GM12878 (cell line): ENCODE measurements around the gene ODF2L. TPM values are rescaled to one million over a fixed set of nuclear protein-coding genes. Genes with fewer than 3 reads are reported as not detected.
A peak's percentile ranks its signal among the peaks of the same experiment; 100 is the strongest.

ENCODE experiments used
- CHD1 ChIP-seq: IDR thresholded peaks from 2 replicates; pipeline ENCODE4 v1.6.1; 2012; ENCODE audit warnings: low read depth, low read length, improper control_type of control experiment
- MXI1 ChIP-seq: fragments of 150-350 bp; IDR thresholded peaks from 2 replicates; pipeline ENCODE4 v1.6.1; 2011; ENCODE audit warnings: low read depth, mild to moderate bottlenecking, inconsistent platforms, low read length, improper control_type of control experiment
- MYB ChIP-seq: fragments of 150-350 bp; IDR thresholded peaks from 2 replicates; pipeline ENCODE4 v1.6.1; 2014; ENCODE audit warnings: mild to moderate bottlenecking, low read depth, low read length, borderline replicate concordance
- PML ChIP-seq: IDR thresholded peaks from 2 replicates; pipeline ENCODE4 v1.6.1; 2012; ENCODE audit warnings: low read length, inconsistent platforms
- SUPT20H ChIP-seq: IDR thresholded peaks from 2 replicates; pipeline ENCODE4 v1.6.1; 2011; ENCODE audit warnings: low read depth, mild to moderate bottlenecking, low read length, moderate library complexity, borderline replicate concordance; ENCODE audit not compliant: control insufficient read depth
- TAF1 ChIP-seq: IDR thresholded peaks from 2 replicates; pipeline ENCODE4 v1.6.1; 2011; ENCODE audit warnings: mild to moderate bottlenecking, low read depth, low read length, borderline replicate concordance
- polyA plus RNA-seq, 11 experiments: library from polyadenylated mRNA; depleted of rRNA in 4 of 11; unstranded in 6 of 11; stranded (reverse) in 5 of 11; fragments of >200 nt; fragmentation: Nextera tagmentation in 4 of 11; fragmentation: Illumina TruSeq in 1 of 11; extraction: Ambion mirVana in 4 of 11; extraction: Trizol in 1 of 11; gene quantifications; 1 replicate in 1 of 11; 2 replicates in 10 of 11; pipeline versions ENCODE4 v1.2.1 to v1.2.3, GENCODE V29; 2011 to 2016; ENCODE audit warnings: inconsistent platforms in 2 of 11, missing spikeins in 2 of 11, low read depth in 1 of 11
- total RNA-seq, 4 experiments: library from RNA; depleted of rRNA in 3 of 4; stranded (reverse); fragments of >200 nt in 3 of 4; fragmentation: Illumina TruSeq in 1 of 4; extraction: Trizol in 1 of 4; gene quantifications; 2 replicates each; pipeline versions ENCODE4 v1.2.1 to v1.2.3, GENCODE V29; 2013 to 2021
- TF ChIP-seq, protein P1 (sequence below): IDR thresholded peaks from 2 replicates; pipeline ENCODE4 v1.6.1; 2012; ENCODE audit warnings: low read length, inconsistent platforms
- TF ChIP-seq, protein P2 (sequence below): fragments of 450-650 bp; IDR thresholded peaks from 2 replicates; pipeline ENCODE4 v1.6.1; 2017; ENCODE audit warnings: low read depth, mild to moderate bottlenecking, moderate library complexity
- TF ChIP-seq, protein P3 (sequence below): fragments of 450-650 bp; IDR thresholded peaks from 2 replicates; pipeline ENCODE4 v1.6.1; 2017; ENCODE audit warnings: mild to moderate bottlenecking, moderate library complexity
- TF ChIP-seq, protein P4 (sequence below): IDR thresholded peaks from 2 replicates; pipeline ENCODE4 v1.6.1; 2012; ENCODE audit warnings: low read depth, low read length, improper control_type of control experiment
- TF ChIP-seq, protein P5 (sequence below), 3 experiments: IDR thresholded peaks in 2 of 3; conservative IDR thresholded peaks in 1 of 3; 2 replicates each; pipeline ENCODE4 v1.5.1; 2011; ENCODE audit warnings: low read depth in 3 of 3, low read length in 3 of 3, mild to moderate bottlenecking in 3 of 3, control low read depth in 2 of 3, moderate library complexity in 2 of 3, inconsistent platforms in 1 of 3, mixed read lengths in 1 of 3; ENCODE audit not compliant: control insufficient read depth in 2 of 3, insufficient read depth in 1 of 3; ENCODE audit errors: extremely low read depth in 1 of 3
- TF ChIP-seq, protein P6 (sequence below): fragments of 450-650 bp; formaldehyde crosslinking; IDR thresholded peaks from 2 replicates; pipeline ENCODE4 v1.4.0; 2022; ENCODE audit warnings: mild to moderate bottlenecking, moderate library complexity
- TF ChIP-seq, protein P7 (sequence below): fragments of 450-650 bp; IDR thresholded peaks from 2 replicates; pipeline ENCODE4 v1.6.1; 2016; ENCODE audit warnings: mild to moderate bottlenecking

ODF2L gene
- total and polyA plus RNA-seq, 10 of the 15 experiments (the other 5 are each of a cell fraction or from before 2014, with no cell fraction given), result 10.4 to 29.5 (median 18.5) TPM

DNA sequence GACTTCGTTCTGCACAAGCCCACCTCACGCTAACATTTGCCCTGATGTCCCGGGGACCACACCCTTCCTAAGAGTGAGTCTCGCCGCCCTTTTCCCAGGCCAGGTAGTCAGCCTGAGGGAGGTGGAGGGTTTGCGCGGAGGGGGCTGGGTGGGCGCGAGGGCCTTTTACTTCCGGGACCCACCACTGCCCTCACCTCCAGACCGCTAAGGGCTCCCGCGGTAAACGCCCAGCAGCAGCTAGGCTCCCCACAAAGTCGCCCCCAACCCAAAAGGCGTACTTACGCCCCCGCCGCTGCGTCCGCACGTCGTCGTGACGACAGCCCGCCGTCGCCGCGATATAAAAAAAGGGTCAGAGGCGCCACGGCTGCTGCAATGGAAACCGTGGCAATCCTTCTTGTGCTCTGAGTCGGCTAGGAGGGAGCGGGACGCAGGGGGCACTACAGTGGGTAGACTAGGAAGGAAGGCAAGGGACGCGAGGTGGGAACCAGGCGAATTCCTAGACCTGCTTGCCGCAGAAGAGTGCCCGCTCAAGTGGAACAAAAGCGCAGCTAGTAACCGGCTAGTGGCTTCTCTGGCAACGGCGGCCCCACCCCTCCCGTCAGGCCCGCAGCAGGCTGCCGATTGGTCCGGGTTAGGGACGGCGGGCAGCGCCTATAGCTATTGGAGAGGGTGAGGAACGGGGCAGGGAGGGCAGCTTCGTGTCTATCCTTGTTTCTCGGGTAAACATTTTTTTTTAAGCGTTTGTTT lies at the start of gene ODF2L (continued):
- TF ChIP-seq, protein P1, sequence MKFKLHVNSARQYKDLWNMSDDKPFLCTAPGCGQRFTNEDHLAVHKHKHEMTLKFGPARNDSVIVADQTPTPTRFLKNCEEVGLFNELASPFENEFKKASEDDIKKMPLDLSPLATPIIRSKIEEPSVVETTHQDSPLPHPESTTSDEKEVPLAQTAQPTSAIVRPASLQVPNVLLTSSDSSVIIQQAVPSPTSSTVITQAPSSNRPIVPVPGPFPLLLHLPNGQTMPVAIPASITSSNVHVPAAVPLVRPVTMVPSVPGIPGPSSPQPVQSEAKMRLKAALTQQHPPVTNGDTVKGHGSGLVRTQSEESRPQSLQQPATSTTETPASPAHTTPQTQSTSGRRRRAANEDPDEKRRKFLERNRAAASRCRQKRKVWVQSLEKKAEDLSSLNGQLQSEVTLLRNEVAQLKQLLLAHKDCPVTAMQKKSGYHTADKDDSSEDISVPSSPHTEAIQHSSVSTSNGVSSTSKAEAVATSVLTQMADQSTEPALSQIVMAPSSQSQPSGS, result no peak
- no peak for TF ChIP-seq SUPT20H
- TF ChIP-seq, protein P2, sequence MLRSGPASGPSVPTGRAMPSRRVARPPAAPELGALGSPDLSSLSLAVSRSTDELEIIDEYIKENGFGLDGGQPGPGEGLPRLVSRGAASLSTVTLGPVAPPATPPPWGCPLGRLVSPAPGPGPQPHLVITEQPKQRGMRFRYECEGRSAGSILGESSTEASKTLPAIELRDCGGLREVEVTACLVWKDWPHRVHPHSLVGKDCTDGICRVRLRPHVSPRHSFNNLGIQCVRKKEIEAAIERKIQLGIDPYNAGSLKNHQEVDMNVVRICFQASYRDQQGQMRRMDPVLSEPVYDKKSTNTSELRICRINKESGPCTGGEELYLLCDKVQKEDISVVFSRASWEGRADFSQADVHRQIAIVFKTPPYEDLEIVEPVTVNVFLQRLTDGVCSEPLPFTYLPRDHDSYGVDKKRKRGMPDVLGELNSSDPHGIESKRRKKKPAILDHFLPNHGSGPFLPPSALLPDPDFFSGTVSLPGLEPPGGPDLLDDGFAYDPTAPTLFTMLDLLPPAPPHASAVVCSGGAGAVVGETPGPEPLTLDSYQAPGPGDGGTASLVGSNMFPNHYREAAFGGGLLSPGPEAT, result no peak
- TF ChIP-seq PML, result no peak; the same call in 1 of the 2 replicates
- TF ChIP-seq, protein P3, sequence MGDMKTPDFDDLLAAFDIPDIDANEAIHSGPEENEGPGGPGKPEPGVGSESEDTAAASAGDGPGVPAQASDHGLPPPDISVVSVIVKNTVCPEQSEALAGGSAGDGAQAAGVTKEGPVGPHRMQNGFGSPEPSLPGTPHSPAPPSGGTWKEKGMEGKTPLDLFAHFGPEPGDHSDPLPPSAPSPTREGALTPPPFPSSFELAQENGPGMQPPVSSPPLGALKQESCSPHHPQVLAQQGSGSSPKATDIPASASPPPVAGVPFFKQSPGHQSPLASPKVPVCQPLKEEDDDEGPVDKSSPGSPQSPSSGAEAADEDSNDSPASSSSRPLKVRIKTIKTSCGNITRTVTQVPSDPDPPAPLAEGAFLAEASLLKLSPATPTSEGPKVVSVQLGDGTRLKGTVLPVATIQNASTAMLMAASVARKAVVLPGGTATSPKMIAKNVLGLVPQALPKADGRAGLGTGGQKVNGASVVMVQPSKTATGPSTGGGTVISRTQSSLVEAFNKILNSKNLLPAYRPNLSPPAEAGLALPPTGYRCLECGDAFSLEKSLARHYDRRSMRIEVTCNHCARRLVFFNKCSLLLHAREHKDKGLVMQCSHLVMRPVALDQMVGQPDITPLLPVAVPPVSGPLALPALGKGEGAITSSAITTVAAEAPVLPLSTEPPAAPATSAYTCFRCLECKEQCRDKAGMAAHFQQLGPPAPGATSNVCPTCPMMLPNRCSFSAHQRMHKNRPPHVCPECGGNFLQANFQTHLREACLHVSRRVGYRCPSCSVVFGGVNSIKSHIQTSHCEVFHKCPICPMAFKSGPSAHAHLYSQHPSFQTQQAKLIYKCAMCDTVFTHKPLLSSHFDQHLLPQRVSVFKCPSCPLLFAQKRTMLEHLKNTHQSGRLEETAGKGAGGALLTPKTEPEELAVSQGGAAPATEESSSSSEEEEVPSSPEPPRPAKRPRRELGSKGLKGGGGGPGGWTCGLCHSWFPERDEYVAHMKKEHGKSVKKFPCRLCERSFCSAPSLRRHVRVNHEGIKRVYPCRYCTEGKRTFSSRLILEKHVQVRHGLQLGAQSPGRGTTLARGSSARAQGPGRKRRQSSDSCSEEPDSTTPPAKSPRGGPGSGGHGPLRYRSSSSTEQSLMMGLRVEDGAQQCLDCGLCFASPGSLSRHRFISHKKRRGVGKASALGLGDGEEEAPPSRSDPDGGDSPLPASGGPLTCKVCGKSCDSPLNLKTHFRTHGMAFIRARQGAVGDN, result no peak
- TF ChIP-seq, protein P4, sequence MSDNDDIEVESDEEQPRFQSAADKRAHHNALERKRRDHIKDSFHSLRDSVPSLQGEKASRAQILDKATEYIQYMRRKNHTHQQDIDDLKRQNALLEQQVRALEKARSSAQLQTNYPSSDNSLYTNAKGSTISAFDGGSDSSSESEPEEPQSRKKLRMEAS, result peak; percentile 52; the same call in 1 of the 2 replicates
- TF ChIP-seq TAF1, result peak; percentile 38; the same call in 1 of the 2 replicates
- no peak; the same call in 1 of the 2 replicates for TF ChIP-seq MXI1
- TF ChIP-seq, protein P5, sequence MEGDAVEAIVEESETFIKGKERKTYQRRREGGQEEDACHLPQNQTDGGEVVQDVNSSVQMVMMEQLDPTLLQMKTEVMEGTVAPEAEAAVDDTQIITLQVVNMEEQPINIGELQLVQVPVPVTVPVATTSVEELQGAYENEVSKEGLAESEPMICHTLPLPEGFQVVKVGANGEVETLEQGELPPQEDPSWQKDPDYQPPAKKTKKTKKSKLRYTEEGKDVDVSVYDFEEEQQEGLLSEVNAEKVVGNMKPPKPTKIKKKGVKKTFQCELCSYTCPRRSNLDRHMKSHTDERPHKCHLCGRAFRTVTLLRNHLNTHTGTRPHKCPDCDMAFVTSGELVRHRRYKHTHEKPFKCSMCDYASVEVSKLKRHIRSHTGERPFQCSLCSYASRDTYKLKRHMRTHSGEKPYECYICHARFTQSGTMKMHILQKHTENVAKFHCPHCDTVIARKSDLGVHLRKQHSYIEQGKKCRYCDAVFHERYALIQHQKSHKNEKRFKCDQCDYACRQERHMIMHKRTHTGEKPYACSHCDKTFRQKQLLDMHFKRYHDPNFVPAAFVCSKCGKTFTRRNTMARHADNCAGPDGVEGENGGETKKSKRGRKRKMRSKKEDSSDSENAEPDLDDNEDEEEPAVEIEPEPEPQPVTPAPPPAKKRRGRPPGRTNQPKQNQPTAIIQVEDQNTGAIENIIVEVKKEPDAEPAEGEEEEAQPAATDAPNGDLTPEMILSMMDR (IDR thresholded peaks at IDR 0.05 in 2 of 3, conservative IDR thresholded peaks at IDR 0.05 in 1 of 3; ENCODE audit: control insufficient read depth in 2 of 3, extremely low read depth in 1 of 3, insufficient read depth in 1 of 3, low read depth in 3 of 3, low read length in 3 of 3), result no peak
- TF ChIP-seq, protein P6, sequence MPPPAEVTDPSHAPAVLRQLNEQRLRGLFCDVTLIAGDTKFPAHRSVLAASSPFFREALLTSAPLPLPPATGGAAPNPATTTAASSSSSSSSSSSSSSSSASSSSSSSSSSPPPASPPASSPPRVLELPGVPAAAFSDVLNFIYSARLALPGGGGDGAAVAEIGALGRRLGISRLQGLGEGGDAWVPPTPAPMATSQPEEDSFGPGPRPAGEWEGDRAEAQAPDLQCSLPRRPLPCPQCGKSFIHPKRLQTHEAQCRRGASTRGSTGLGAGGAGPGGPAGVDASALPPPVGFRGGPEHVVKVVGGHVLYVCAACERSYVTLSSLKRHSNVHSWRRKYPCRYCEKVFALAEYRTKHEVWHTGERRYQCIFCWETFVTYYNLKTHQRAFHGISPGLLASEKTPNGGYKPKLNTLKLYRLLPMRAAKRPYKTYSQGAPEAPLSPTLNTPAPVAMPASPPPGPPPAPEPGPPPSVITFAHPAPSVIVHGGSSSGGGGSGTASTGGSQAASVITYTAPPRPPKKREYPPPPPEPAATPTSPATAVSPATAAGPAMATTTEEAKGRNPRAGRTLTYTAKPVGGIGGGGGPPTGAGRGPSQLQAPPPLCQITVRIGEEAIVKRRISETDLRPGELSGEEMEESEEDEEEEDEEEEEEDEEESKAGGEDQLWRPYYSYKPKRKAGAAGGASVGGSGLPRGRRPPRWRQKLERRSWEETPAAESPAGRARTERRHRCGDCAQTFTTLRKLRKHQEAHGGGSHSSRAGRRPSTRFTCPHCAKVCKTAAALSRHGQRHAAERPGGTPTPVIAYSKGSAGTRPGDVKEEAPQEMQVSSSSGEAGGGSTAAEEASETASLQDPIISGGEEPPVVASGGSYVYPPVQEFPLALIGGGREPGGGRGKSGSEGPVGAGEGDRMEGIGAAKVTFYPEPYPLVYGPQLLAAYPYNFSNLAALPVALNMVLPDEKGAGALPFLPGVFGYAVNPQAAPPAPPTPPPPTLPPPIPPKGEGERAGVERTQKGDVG (CRISPR knock-in tag), result no peak
- no peak for TF ChIP-seq CHD1
- TF ChIP-seq MYB, result no peak
- TF ChIP-seq, protein P7, sequence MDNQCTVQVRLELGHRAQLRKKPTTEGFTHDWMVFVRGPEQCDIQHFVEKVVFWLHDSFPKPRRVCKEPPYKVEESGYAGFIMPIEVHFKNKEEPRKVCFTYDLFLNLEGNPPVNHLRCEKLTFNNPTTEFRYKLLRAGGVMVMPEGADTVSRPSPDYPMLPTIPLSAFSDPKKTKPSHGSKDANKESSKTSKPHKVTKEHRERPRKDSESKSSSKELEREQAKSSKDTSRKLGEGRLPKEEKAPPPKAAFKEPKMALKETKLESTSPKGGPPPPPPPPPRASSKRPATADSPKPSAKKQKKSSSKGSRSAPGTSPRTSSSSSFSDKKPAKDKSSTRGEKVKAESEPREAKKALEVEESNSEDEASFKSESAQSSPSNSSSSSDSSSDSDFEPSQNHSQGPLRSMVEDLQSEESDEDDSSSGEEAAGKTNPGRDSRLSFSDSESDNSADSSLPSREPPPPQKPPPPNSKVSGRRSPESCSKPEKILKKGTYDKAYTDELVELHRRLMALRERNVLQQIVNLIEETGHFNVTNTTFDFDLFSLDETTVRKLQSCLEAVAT, result no peak
